Measurements from ENCODE around the gene SZRD1.

Gene SZRD1

GRCh38 chr1:16387201-16388188 is 20.5 kb downstream of the SZRD1 start:
- TF ChIP-seq EZH2phosphoT487 (IDR thresholded peaks at IDR 0.05; ENCODE audit: borderline replicate concordance, low read length) (no peak), CTCF (IDR thresholded peaks at IDR 0.05; ENCODE audit: low read depth, low read length, poor library complexity, severe bottlenecking) (no peak)
- H3K4me1 ChIP-seq (ENCODE audit: control insufficient read depth, low read length), result peaks cover 53% of the 10 kb centered on the region
- peaks cover 52% of the 10 kb centered on the region for H4K20me1 ChIP-seq (ENCODE audit: control insufficient read depth, insufficient read depth, low read depth, low read length)
- H3K4me3 ChIP-seq (ENCODE audit: low read length), result peak overlapping the region; percentile 39
- no peaks in the 10 kb centered on the region for H3K27me3 ChIP-seq (ENCODE audit: control insufficient read depth, low read length)
- H3K79me2 ChIP-seq (ENCODE audit: control insufficient read depth, low read length), result peaks cover 96% of the 10 kb centered on the region
- peak overlapping the region; percentile 17; the same call in 1 of the 2 replicates for H3K27ac ChIP-seq (ENCODE audit: low read depth, low read length)
- H3F3A ChIP-seq (ENCODE audit: control insufficient read depth, insufficient read depth), result peaks cover 7% of the 10 kb centered on the region; the same call in 1 of the 2 replicates
- peaks cover 41% of the 10 kb centered on the region for H3K36me3 ChIP-seq (ENCODE audit: control insufficient read depth, low read length)
- no peaks in the 10 kb centered on the region for H3K9me2 ChIP-seq (replicated peaks; ENCODE audit: control insufficient read depth, low read length)
- H3K9me3 ChIP-seq (ENCODE audit: control insufficient read depth, insufficient read depth, low read length), result no peaks in the 10 kb centered on the region
- H3K4me2 ChIP-seq (ENCODE audit: low read length), result peak overlapping the region; percentile 52

DNA sequence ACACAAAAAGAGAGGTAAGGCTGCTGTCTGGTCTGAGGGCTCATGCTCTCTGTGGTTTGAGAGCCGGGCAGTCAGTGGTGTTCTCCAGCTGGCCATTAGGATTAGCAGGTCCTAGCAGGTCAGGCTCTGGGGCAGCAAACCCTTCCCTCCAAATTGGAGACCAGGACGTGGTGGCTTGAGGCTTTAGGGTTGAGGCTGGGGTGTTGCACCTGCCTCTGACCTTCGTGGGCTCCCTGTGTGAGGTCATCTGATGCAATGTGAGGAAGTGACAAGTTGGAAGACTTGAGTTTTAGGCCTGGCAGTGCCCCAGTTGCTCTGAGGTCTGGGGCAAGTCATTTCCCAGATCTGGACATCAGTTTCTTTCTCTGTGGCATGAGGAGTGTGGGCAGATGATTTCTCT is 24.4 kb downstream of the SZRD1 start:
- TF ChIP-seq CTCF (IDR thresholded peaks at IDR 0.05; ENCODE audit: low read depth, low read length, poor library complexity, severe bottlenecking) (no peak), EZH2phosphoT487 (IDR thresholded peaks at IDR 0.05; ENCODE audit: borderline replicate concordance, low read length) (no peak)
- Histone ChIP-seq H3K4me2 (ENCODE audit: low read length) (no peak overlapping the region), H4K20me1 (ENCODE audit: control insufficient read depth, insufficient read depth, low read depth, low read length) (peaks cover 33% of the 10 kb centered on the region), H3K4me1 (ENCODE audit: control insufficient read depth, low read length) (peaks cover 34% of the 10 kb centered on the region), H3K27me3 (ENCODE audit: control insufficient read depth, low read length) (no peaks in the 10 kb centered on the region), H3K4me3 (ENCODE audit: low read length) (no peak overlapping the region), H3K79me2 (ENCODE audit: control insufficient read depth, low read length) (peaks cover 77% of the 10 kb centered on the region), H3K9me3 (ENCODE audit: control insufficient read depth, insufficient read depth, low read length) (no peaks in the 10 kb centered on the region), H3K36me3 (ENCODE audit: control insufficient read depth, low read length) (peaks cover 58% of the 10 kb centered on the region), H3K27ac (ENCODE audit: low read depth, low read length) (no peak overlapping the region), H3K9me2 (replicated peaks; ENCODE audit: control insufficient read depth, low read length) (no peaks in the 10 kb centered on the region), H3F3A (ENCODE audit: control insufficient read depth, insufficient read depth) (peaks cover 7% of the 10 kb centered on the region; the same call in 1 of the 2 replicates)

GRCh38 chr1:16392740-16393569 is 25.9 kb downstream of the SZRD1 start:
- Histone ChIP-seq H3K79me2 (ENCODE audit: control insufficient read depth, low read length) (peaks cover 62% of the 10 kb centered on the region), H3K4me2 (ENCODE audit: low read length) (no peak overlapping the region), H3F3A (ENCODE audit: control insufficient read depth, insufficient read depth) (no peaks in the 10 kb centered on the region), H4K20me1 (ENCODE audit: control insufficient read depth, insufficient read depth, low read depth, low read length) (peaks cover 22% of the 10 kb centered on the region), H3K4me3 (ENCODE audit: low read length) (no peak overlapping the region), H3K27me3 (ENCODE audit: control insufficient read depth, low read length) (no peaks in the 10 kb centered on the region), H3K9me2 (replicated peaks; ENCODE audit: control insufficient read depth, low read length) (no peaks in the 10 kb centered on the region), H3K4me1 (ENCODE audit: control insufficient read depth, low read length) (peaks cover 18% of the 10 kb centered on the region), H3K27ac (ENCODE audit: low read depth, low read length) (no peak overlapping the region), H3K36me3 (ENCODE audit: control insufficient read depth, low read length) (peaks cover 62% of the 10 kb centered on the region), H3K9me3 (ENCODE audit: control insufficient read depth, insufficient read depth, low read length) (no peaks in the 10 kb centered on the region)
- TF ChIP-seq EZH2phosphoT487 (IDR thresholded peaks at IDR 0.05; ENCODE audit: borderline replicate concordance, low read length), result no peak
- no peak for TF ChIP-seq CTCF (IDR thresholded peaks at IDR 0.05; ENCODE audit: low read depth, low read length, poor library complexity, severe bottlenecking)
